Gastroesophageal sphincter (tissue), 4 donors: Measurements from ENCODE around the gene SOX4. TPM values are rescaled to one million over a fixed set of nuclear protein-coding genes. Genes with fewer than 3 reads are reported as not detected.
"Not testable (repeated sequence)": the region's sequence is repeated elsewhere in the genome, so short reads cannot be mapped to it uniquely, and the experiment has no call there.

ENCODE experiments used
- ATAC-seq: fragments of 150-250 bp; one replicate; pipeline ENCODE4 v1.9.1; 2016; ENCODE audit warnings: mild to moderate bottlenecking, moderate library complexity
- H3K27ac ChIP-seq, 4 donors: fragments of 200-600 bp; sonication (generic) in 3 of 4; 1 replicate in 3 of 4; 2 replicates in 1 of 4; pipeline ENCODE4 v1.5.1; 2016 to 2019
- H3K27me3 ChIP-seq: fragments of 200-600 bp; sonication (generic); one replicate; pipeline ENCODE4 v1.5.1; 2019
- H3K36me3 ChIP-seq, 2 donors: fragments of 200-600 bp; sonication (generic); one replicate each; pipeline ENCODE4 v1.5.1; 2019; ENCODE audit warnings: control low read depth in 1 of 2
- H3K4me1 ChIP-seq, 3 donors: fragments of 200-600 bp; sonication (generic); 1 replicate in 2 of 3; 2 replicates in 1 of 3; pipeline ENCODE4 v1.5.1; 2016 to 2019; ENCODE audit warnings: control low read depth in 2 of 3
- H3K4me3 ChIP-seq, 2 donors: fragments of 200-600 bp; sonication (generic); one replicate each; pipeline ENCODE4 v1.5.1; 2019; ENCODE audit warnings: mild to moderate bottlenecking in 1 of 2, moderate library complexity in 1 of 2
- H3K9me3 ChIP-seq, 3 donors: fragments of 200-600 bp; sonication (generic); one replicate each; pipeline ENCODE4 v1.5.1; 2017 to 2019; ENCODE audit warnings: control low read depth in 2 of 3
- CTCF ChIP-seq, 4 experiments: fragments of 200-600 bp in 2 of 4; fragments of 450-650 bp in 2 of 4; sonication (generic) in 1 of 4; IDR thresholded peaks; one replicate each; pipeline ENCODE4 v1.5.1; 2017 to 2019; ENCODE audit warnings: antibody characterized with exemption in 4 of 4, mild to moderate bottlenecking in 2 of 4, moderate library complexity in 2 of 4
- EP300 ChIP-seq: sonication (generic); formaldehyde crosslinking; IDR thresholded peaks from one replicate; pipeline ENCODE4 v1.6.1; 2017; ENCODE audit warnings: antibody characterized with exemption, mild to moderate bottlenecking
- POLR2A ChIP-seq, 2 donors: fragments of 450-650 bp; IDR thresholded peaks; one replicate each; pipeline ENCODE4 v1.6.1; 2017; ENCODE audit warnings: antibody characterized with exemption in 2 of 2, mild to moderate bottlenecking in 2 of 2, moderate library complexity in 1 of 2
- POLR2AphosphoS5 ChIP-seq: sonication (generic); formaldehyde crosslinking; IDR thresholded peaks from one replicate; pipeline ENCODE4 v1.6.1; 2017; ENCODE audit warnings: antibody characterized with exemption
- WGBS, 2 donors: methylation state at CpG; one replicate each; pipeline ENCODE4 v1.1.5; 2018; ENCODE audit warnings: low coverage in 1 of 2; 5-methylcytosine and 5-hydroxymethylcytosine counted together
- total RNA-seq, 4 donors: library from RNA; depleted of rRNA; stranded (reverse); fragments of >200 nt; gene quantifications; one replicate each; pipeline ENCODE4 v1.1.0, GENCODE V29; 2016

Gene SOX4
- total RNA-seq, result 1 to 10 TPM; 3.3 to 4.6 (median 4.1) TPM

GRCh38 chr6:21593412-21593926, at the start of gene SOX4:
SOX4 (plus strand) TSS chr6:21593751; CDS start chr6:21594535, 784 bp downstream.
- peak; percentile 81 for ATAC-seq
- peak; percentile 76 for TF ChIP-seq POLR2AphosphoS5
- peak; percentile 31 to 37 for TF ChIP-seq POLR2A (IDR thresholded peaks at IDR 0.05)
- TF ChIP-seq CTCF (IDR thresholded peaks at IDR 0.05), result no peak
- Histone ChIP-seq H3K9me3 (no peaks in the 10 kb centered on the region), H3K27ac (peak within 1 kb of the TSS; percentile 35 to 97 (median 94)), H3K4me3 (peak within 1 kb of the TSS; percentile 48 to 88), H3K36me3 (no peaks in the 10 kb centered on the region), H3K27me3 (no peaks in the 10 kb centered on the region), H3K4me1 (peaks cover 0 to 36% (median 1%) of the 10 kb centered on the region in 3 donors)
- WGBS, 2 donors, result 0% methylated on average over 11 to 17 of the region's 19 CpGs

GRCh38 chr6:21552286-21552685, 41.3 kb upstream of the SOX4 start:
- ATAC-seq, H3K27me3 ChIP-seq, H3K4me3 ChIP-seq, H3K4me1 ChIP-seq, H3K27ac ChIP-seq, H3K9me3 ChIP-seq, H3K36me3 ChIP-seq: not testable (repeated sequence)
- WGBS, 2 donors, result no CpG with 5 or more reads among the region's 27 CpGs

- no peak for TF ChIP-seq POLR2A (IDR thresholded peaks at IDR 0.05)
- no peak for TF ChIP-seq POLR2AphosphoS5
- TF ChIP-seq CTCF (IDR thresholded peaks at IDR 0.05), result no peak
- TF ChIP-seq EP300, result no peak
- no peaks in the 10 kb centered on the region for H3K4me1 ChIP-seq
- 86 to 98% methylated on average over 4 to 5 of the region's 5 CpGs for WGBS, 2 donors
- no peak for ATAC-seq
- no peaks in the 10 kb centered on the region for H3K9me3 ChIP-seq
- H3K4me3 ChIP-seq, result no peak overlapping the region
- no peaks in the 10 kb centered on the region for H3K36me3 ChIP-seq
- no peaks in the 10 kb centered on the region for H3K27me3 ChIP-seq
- H3K27ac ChIP-seq, result no peak overlapping the region
Measured at GRCh38 chr6:21554286-21554685, 39.3 kb upstream of the SOX4 start.

GRCh38 chr6:21555197-21555596, 38.4 kb upstream of the SOX4 start:
- ATAC-seq, result no peak
- Histone ChIP-seq H3K9me3 (no peaks in the 10 kb centered on the region), H3K27me3 (no peaks in the 10 kb centered on the region), H3K36me3 (no peaks in the 10 kb centered on the region), H3K4me1 (no peaks in the 10 kb centered on the region), H3K27ac (no peak overlapping the region), H3K4me3 (no peak overlapping the region)
- TF ChIP-seq CTCF (IDR thresholded peaks at IDR 0.05) (no peak), POLR2A (IDR thresholded peaks at IDR 0.05) (no peak), EP300 (no peak), POLR2AphosphoS5 (no peak)
- 88 to 93% methylated on average over 3 to 5 of the region's 5 CpGs for WGBS, 2 donors

GRCh38 chr6:21556511-21556910, 37.0 kb upstream of the SOX4 start:
- no peaks in the 10 kb centered on the region for H3K9me3 ChIP-seq
- no peaks in the 10 kb centered on the region for H3K36me3 ChIP-seq
- H3K27ac ChIP-seq, result no peak overlapping the region
- no peak for ATAC-seq
- no peaks in the 10 kb centered on the region for H3K27me3 ChIP-seq
- 79 to 92% methylated on average over 3 to 6 of the region's 6 CpGs for WGBS, 2 donors
- TF ChIP-seq EP300 (no peak), CTCF (IDR thresholded peaks at IDR 0.05) (no peak), POLR2A (IDR thresholded peaks at IDR 0.05) (no peak), POLR2AphosphoS5 (no peak)
- no peaks in the 10 kb centered on the region for H3K4me1 ChIP-seq
- no peak overlapping the region for H3K4me3 ChIP-seq
